Renal cortical epithelial cell (primary cell): ENCODE results near the gene MILR1. TPM values are rescaled to one million over a fixed set of nuclear protein-coding genes. Genes with fewer than 3 reads are reported as not detected.
"Not testable (repeated sequence)": the region's sequence is repeated elsewhere in the genome, so short reads cannot be mapped to it uniquely, and the experiment has no call there.

ENCODE experiments used
- DNase-seq: peaks from one replicate; pipeline ENCODE4 v3.0.0-alpha.2; 2011; ENCODE audit warnings: low read depth
- total RNA-seq: library from RNA; depleted of rRNA; stranded (reverse); fragments of >200 nt; gene quantifications from 2 replicates; pipeline ENCODE4 v1.2.3, GENCODE V29; 2014

Gene MILR1
- total RNA-seq, 1 donor from 2014 or later = 0.20 TPM

GRCh38 chr17:64470625-64471024 lies 21.7 kb downstream of the MILR1 start:
- no peak for DNase-seq

- no peak for DNase-seq
Observed at GRCh38 chr17:64471440-64471839, 22.5 kb downstream of the MILR1 start.

DNA sequence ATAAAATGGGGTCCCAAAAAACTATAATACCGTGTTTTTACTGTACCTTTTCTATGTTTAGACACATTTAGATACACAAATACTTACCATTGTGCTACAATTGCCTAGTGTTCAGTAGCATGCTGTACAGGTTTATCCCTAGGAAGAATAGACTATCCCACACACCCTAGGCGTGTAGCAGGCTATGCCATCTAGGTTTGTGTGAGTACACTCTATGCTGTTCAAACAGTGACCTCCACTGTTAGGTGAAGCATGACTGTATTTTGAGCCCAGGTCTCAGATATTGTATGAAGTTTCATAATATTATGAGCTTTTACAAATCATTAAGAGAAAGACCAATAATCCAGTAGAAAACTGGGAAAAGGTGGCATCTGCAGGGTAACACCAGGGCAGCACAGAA lies 23.6 kb downstream of the MILR1 start:
- DNase-seq = no peak

DNA sequence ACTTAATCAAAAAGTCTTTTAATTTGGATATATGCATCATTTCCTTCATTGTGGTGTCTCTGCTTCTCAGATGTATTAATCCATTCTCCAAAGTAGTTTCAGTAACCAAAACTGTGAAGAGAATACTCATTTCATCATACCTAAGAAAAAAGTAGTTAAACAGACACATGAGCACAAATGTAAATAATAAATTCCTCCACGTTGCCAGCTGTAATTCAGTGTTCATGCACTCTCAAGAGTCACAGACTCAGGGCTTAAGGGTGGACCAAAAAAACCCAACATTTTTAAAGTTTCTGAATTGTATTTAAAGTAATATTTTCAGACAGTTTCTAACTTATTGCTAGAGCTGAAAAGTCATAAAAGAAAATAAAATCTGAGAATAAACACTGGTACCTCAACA lies 28.9 kb downstream of the MILR1 start:
- no peak for DNase-seq

- no peak for DNase-seq
Observed at GRCh38 chr17:64480951-64481350, 32.0 kb downstream of the MILR1 start.

- DNase-seq = no peak
Observed at GRCh38 chr17:64484380-64484779, 35.5 kb downstream of the MILR1 start.

- no peak for DNase-seq
Observed at GRCh38 chr17:64488301-64488700, 39.4 kb downstream of the MILR1 start.

DNA sequence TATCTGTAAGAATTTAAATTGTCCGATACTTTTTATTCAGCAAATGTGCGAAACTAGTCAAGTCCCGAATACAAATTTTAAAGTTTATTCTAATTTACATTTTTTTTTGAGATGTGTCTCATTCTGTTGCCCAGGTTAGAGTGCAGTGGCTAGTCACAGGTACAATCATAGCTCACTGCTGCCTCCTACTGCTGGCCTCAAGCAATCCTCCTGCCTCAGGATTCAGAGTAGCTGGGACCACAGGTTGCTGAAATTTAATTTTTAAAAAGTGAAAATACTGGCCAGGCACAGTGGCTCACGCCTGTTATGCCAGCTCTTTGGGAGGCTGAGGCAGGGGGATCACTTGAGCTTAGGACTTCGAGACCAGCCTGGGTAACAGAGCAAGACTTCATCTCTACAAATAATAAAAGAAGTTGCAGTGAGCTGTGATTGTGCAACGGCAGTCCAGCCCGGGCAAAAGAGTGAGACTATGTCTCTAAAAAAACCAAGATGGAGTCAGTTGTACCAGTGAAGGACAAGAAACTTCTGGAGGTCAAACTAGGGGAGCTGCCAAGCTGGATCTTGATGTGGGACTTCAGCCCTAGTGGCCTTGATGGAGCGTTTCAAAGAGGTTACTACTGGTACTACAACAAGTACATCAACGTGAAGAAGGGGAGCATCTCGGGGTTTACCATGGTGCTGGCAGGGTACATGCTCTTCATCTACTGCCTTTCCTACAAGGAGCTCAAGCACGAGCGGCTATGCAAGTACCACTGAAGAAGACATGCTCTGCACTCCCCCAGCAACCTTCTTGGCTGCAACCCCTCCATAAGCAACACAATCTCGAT lies 42.3 kb downstream of the MILR1 start:
- peak; percentile 39 for DNase-seq

GRCh38 chr17:64491994-64492393 lies 43.1 kb downstream of the MILR1 start:
- peak; percentile 73 for DNase-seq

GRCh38 chr17:64492481-64493109 lies 43.7 kb downstream of the MILR1 start:
- DNase-seq = no peak

- no peak for DNase-seq
Observed at GRCh38 chr17:64494121-64494520, 45.2 kb downstream of the MILR1 start.

GRCh38 chr17:64495300-64495699 lies 46.4 kb downstream of the MILR1 start:
- not testable (repeated sequence) for DNase-seq

- DNase-seq = peak; percentile 29
Observed at GRCh38 chr17:64496348-64496785, 47.5 kb downstream of the MILR1 start.

DNA sequence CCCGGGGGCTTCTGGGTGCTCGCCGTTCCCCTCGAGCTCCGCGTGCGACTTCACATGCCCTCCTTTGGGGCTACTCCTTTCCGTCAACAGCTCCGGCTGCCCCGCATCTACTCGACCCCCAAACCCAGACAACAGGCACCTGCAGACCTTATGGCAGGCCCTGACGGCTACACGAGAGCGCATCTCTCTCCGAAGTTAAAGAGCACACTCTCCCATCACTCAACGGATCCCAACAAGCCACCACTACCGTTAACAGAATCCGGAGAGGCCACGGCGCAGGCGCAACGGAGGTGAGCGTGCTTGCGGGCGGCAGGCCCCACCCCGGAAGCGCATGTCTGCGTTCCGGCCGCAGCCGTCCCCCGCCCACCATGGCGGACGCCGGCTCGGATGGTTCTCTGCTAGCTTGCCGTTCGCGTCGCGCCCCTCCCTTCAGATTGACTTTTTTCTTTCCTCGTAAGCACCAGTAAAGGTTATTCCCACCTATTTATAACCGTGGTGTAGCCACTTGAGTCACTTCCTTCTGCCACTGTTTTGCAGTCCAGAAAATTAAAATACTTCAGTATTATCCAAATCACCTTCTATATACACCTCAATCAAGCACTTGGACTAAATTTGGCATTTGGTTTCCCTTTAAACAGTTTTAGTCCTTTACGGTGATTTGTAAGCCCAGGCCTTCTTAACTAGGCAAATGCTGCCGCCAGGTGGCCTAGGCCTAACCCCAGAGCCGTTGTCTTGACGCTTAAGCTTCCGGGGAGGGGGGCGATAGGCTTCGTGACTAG lies 48.1 kb downstream of the MILR1 start, which contains the start of gene POLG2:
Gene POLG2 (minus strand): TSS at position 269 of the 779 bp plus-strand sequence. CDS start 86 bp downstream, at position 183.
- peak; percentile 82 for DNase-seq

GRCh38 chr17:64497565-64498035 lies 48.7 kb downstream of the MILR1 start:
- DNase-seq = peak; percentile 16

DNA sequence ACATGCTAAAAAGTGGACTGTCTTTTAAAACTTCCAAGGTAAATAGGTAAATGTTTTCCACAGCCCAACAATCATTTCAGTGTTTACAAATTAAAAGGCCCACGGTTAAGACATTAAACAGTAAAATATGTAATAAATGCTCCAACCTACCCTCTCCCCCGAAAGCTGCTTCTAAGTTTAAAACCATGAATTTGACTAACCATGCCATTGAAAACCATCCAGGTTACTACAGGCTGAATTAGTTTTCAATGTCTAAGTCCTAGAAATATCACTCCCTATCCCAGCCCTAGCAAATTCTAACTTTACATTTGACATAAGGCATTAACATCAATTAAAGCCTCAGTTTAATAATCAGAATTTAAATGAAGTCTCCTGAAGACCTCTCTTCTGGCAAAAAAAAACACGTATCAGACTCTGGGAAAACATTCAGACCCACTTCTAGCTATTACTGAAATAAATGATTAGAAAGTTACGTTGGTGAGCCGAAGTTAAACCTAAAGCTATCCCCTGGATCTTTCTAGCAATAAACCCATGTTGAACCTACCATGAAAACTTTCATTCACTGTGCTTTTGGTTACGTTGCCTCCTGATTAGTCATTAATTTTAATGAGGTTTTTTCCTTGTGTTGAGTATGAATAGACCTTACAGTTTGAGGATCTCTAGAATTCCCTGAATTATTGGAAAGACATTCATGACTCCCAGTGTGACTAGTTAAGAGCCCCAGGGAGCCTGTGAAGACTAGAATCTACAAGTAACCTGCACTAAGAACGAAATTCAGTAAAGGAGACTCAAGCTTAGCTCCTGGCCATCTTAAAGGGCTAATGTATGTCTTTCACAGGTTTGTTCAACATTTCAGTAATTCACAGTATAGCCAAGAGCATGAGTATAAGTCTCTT lies 49.6 kb downstream of the MILR1 start:
- DNase-seq = no peak

DNA sequence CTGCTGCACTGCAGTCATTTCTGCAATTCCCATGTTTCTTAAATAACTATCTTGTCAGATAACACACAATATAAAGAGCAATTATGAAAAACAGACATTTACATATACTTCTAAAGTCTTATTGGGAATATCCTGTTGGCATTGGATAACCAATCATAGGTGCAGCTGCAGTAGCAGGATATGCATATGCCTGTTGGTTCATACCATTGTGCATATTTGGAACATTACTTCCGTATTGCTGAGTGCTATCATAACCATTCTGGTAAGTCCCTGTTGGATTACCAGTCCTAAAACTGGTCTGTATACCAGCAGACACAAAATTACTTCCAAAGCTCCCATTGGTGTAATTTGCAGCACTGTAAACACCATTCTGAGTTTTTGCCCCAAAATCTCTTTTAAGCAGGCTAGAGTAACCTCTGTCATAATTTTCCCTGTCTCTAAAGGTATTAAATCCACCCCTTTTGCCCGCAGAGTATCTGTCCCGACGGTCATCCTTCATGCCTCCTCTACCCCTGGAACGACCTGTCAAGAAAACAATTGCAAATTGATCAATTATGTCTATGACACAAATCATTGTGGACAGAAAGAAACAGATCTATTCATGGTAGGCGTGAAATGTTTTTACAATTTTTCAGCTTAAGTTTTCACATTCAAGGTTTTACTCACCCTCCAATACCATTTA lies 51.0 kb downstream of the MILR1 start:
- no peak for DNase-seq

GRCh38 chr17:64500487-64500859 lies 51.6 kb downstream of the MILR1 start:
- DNase-seq = no peak

DNA sequence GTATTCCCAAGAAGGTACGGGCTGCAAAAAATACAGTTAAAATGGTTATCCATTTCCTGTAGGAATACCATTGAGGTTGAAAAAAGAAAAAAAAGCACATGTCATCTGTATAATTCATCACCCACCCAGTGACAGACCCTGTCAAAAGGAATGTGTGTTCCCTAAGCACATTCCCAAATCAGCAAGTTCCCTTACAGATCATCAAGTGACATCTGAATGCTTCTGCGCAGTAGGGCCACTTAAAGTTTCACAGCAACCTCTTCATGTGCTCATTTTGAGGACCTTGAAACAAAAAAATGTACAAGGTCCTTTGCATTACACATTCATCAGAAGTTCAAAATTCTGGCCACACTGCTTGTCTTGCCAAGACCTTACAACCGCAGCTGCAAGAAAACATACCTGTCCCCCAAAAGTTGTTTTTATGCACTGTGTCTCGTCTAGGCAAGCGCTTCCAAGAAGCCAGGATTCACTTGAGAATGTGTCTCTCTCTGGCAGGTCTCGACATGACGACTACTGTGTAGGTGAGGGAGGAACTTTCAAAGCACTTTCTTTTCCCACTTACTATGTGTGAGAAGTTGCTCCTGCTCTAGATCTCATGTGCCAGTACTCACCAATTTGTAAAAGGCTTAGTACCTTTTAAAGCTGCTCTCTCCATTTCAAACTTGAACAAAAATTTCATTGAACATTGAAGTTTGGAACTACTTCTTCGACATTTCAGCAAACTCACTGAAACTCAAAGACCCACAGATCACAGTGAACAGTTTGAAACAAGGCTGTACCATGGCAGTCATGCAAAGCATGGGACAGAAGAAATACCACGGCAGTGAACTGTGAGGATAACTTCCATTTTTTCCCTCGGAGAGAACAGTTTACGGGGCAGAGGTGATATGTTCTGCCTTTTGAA lies 52.2 kb downstream of the MILR1 start:
- DNase-seq = no peak

GRCh38 chr17:64502021-64502420 lies 53.1 kb downstream of the MILR1 start:
- DNase-seq = no peak
